ENCODE results near the gene CYS1. TPM values are rescaled to one million over a fixed set of nuclear protein-coding genes. Genes with fewer than 3 reads are reported as not detected.
A peak's percentile ranks its signal among the peaks of the same experiment; 100 is the strongest.

Gene CYS1
- total RNA-seq, 1 donor from 2014 or later: 7.3 TPM

DNA sequence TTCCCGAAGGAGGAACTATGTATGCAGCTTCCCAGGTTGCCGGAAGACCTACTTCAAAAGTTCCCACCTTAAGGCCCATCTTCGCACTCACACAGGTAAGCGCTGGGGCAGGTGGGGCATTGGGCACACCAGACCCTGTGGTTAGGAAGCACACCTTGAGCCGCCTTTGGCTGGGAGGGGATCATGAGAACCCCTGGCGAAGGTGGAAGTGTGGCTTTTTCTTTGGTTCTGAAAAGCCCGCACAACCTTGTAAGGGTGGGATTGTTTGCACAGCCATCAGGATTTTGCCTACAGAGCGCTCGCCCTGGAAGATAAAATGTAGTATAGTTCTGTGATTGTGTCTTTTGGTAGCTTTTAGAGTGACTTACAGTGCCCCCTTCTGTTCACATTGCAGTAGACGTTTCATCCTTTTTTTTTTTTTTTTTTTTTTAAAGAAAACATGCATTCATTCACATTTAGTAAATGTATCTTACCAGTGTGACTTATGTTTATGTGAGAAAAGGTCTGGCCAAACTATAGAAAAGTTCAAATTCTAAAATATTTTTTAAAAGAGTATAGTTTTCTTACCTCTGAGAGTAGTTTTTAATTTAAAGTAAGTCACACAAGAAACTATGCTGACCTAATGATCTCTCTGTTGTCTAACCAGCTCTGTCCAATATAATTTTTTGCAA, 31.6 kb downstream of the CYS1 start:
- H3K4me3 Mint-ChIP-seq (ENCODE audit: unreplicated experiment): no peak overlapping the region
- peaks cover 9% of the 10 kb centered on the region for H3K36me3 Mint-ChIP-seq (ENCODE audit: low read depth, unreplicated experiment)
- H3K27ac Mint-ChIP-seq (ENCODE audit: unreplicated experiment): no peak overlapping the region
- peak; percentile 67 for TF ChIP-seq CTCF (IDR thresholded peaks at IDR 0.05; ENCODE audit: unreplicated experiment)
- peaks cover 7% of the 10 kb centered on the region for H3K27me3 Mint-ChIP-seq (ENCODE audit: unreplicated experiment)
- H3K9me3 Mint-ChIP-seq (ENCODE audit: unreplicated experiment): no peaks in the 10 kb centered on the region
- peaks cover 8% of the 10 kb centered on the region for H3K4me1 Mint-ChIP-seq (ENCODE audit: unreplicated experiment)
- DNase-seq (ENCODE audit: low spot score): no peak

DNA sequence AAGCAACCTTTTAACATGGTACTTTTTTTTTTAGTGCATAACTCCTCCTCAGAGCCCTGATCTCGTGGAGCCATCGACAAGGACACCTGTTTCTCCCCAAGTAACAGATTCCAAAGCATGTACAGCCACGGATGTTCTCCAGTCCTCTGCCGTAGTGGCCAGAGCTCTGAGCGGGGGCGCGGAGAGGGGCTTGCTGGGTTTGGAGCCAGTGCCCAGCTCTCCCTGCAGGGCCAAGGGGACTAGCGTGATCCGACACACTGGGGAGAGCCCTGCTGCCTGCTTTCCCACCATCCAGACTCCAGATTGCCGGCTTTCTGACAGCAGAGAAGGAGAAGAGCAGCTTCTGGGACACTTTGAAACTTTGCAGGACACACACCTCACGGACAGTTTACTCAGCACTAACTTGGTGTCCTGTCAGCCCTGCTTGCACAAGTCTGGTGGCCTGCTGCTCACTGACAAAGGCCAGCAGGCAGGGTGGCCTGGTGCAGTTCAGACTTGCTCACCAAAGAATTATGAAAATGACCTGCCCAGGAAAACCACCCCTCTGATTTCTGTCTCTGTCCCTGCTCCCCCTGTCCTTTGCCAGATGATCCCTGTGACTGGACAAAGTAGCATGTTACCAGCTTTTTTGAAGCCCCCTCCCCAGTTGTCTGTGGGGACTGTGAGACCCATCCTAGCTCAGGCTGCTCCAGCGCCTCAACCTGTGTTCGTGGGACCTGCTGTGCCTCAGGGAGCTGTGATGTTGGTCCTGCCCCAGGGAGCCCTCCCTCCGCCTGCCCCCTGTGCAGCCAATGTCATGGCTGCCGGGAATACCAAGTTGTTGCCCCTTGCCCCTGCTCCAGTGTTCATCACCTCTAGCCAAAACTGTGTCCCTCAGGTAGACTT, 32.4 kb downstream of the CYS1 start:
- no peak for DNase-seq (ENCODE audit: low spot score)
- peaks cover 7% of the 10 kb centered on the region for H3K27me3 Mint-ChIP-seq (ENCODE audit: unreplicated experiment)
- no peak overlapping the region for H3K4me3 Mint-ChIP-seq (ENCODE audit: unreplicated experiment)
- H3K4me1 Mint-ChIP-seq (ENCODE audit: unreplicated experiment): peaks cover under 1% of the 10 kb centered on the region
- no peak for TF ChIP-seq CTCF (IDR thresholded peaks at IDR 0.05; ENCODE audit: unreplicated experiment)
- H3K9me3 Mint-ChIP-seq (ENCODE audit: unreplicated experiment): no peaks in the 10 kb centered on the region
- no peak overlapping the region for H3K27ac Mint-ChIP-seq (ENCODE audit: unreplicated experiment)
- H3K36me3 Mint-ChIP-seq (ENCODE audit: low read depth, unreplicated experiment): peaks cover 9% of the 10 kb centered on the region

DNA sequence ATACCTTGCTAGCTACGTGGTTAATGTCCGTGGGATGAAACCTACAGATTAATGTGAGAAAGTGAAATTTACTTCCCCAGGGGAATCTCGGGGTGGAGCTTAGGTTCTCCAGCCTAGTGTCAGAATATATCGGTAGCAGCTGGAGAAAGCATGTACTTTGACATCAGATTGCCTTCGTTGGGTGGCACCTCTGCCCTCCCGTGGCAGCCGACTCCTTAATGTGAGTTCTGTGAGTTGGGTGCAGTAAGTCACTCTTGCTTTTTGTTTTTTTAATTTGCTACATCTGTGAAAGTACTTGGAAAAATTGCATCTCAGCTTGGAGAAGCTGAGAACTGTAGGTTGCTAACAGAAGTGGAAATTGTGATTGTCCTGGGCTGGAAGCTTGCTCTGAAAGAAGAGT, 33.3 kb downstream of the CYS1 start:
- Mint-ChIP-seq H3K27ac (ENCODE audit: unreplicated experiment) (no peak overlapping the region), H3K9me3 (ENCODE audit: unreplicated experiment) (no peaks in the 10 kb centered on the region), H3K27me3 (ENCODE audit: unreplicated experiment) (peaks cover 7% of the 10 kb centered on the region), H3K4me3 (ENCODE audit: unreplicated experiment) (no peak overlapping the region), H3K36me3 (ENCODE audit: low read depth, unreplicated experiment) (peaks cover 9% of the 10 kb centered on the region), H3K4me1 (ENCODE audit: unreplicated experiment) (peaks cover 7% of the 10 kb centered on the region)
- DNase-seq (ENCODE audit: low spot score): no peak
- TF ChIP-seq CTCF (IDR thresholded peaks at IDR 0.05; ENCODE audit: unreplicated experiment): no peak

DNA sequence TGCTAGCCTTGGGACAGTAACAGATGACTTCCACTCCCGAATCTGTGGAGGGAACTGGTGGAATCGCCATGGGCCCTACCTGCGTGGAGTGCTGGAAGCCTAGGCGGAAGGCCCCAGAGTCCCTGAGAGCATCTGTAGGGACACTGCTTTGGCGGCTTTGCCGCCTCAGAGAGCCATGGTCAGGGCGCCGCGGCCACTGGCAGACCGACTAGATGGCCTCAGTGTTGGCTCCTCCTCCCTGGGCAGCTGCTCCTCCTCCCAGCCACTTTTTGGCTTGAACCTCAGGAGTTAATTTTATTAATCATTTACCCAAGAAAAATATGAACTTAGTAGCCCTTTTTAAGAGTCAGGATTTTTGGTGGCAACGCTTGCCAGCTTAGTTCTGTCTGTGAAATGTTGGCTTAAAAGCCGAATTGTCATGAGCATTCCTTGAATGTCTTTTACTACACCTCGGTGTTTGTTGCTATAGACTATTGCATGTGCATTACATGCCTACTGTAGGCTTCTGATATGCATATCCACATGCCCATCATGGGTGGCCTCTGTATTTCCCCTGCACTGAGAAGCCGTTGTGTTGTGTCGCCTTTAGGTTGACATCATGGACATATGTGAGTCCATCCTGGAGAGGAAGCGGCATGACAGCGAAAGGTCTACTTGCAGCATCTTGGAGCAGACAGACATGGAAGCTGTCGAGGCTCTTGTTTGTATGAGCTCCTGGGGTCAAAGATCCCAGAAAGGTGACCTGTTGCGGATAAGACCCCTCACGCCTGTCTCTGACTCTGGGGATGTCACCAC, 34.5 kb downstream of the CYS1 start:
- DNase-seq (ENCODE audit: low spot score): no peak
- Mint-ChIP-seq H3K9me3 (ENCODE audit: unreplicated experiment) (no peaks in the 10 kb centered on the region), H3K4me3 (ENCODE audit: unreplicated experiment) (peak overlapping the region; percentile 21), H3K4me1 (ENCODE audit: unreplicated experiment) (peaks cover 8% of the 10 kb centered on the region), H3K27me3 (ENCODE audit: unreplicated experiment) (peaks cover 14% of the 10 kb centered on the region), H3K36me3 (ENCODE audit: low read depth, unreplicated experiment) (peaks cover 15% of the 10 kb centered on the region), H3K27ac (ENCODE audit: unreplicated experiment) (no peak overlapping the region)
- no peak for TF ChIP-seq CTCF (IDR thresholded peaks at IDR 0.05; ENCODE audit: unreplicated experiment)

Measured in endothelial cell (in vitro differentiated cells).